GM12878 (cell line): ENCODE results near the gene IQGAP2.

Experiments used
- ATF3 ChIP-seq: IDR thresholded peaks from 2 replicates; pipeline ENCODE4 v1.6.1; 2011; ENCODE audit warnings: low read depth, mild to moderate bottlenecking, low read length, moderate library complexity, borderline replicate concordance; ENCODE audit errors: extremely low read depth
- CHD4 ChIP-seq: fragments of 200-600 bp; sonication (generic); IDR thresholded peaks from 2 replicates; pipeline ENCODE4 v1.6.1; 2016; ENCODE audit warnings: mild to moderate bottlenecking
- CTCF ChIP-seq, 3 experiments: IDR thresholded peaks in 2 of 3; conservative IDR thresholded peaks in 1 of 3; 2 replicates each; pipeline ENCODE4 v1.5.1; 2011; ENCODE audit warnings: low read depth in 3 of 3, low read length in 3 of 3, mild to moderate bottlenecking in 3 of 3, control low read depth in 2 of 3, moderate library complexity in 2 of 3, inconsistent platforms in 1 of 3, mixed read lengths in 1 of 3; ENCODE audit not compliant: control insufficient read depth in 2 of 3, insufficient read depth in 1 of 3; ENCODE audit errors: extremely low read depth in 1 of 3
- MAX ChIP-seq: IDR thresholded peaks from 2 replicates; pipeline ENCODE4 v1.6.1; 2012; ENCODE audit warnings: low read depth, low read length, improper control_type of control experiment
- NBN ChIP-seq: fragments of 450-650 bp; IDR thresholded peaks from 2 replicates; pipeline ENCODE4 v1.6.1; 2016
- PBX3 ChIP-seq: IDR thresholded peaks from 2 replicates; pipeline ENCODE4 v1.6.1; 2011; ENCODE audit warnings: mild to moderate bottlenecking, low read depth, low read length, moderate library complexity; ENCODE audit not compliant: insufficient replicate concordance
- RAD21 ChIP-seq: IDR thresholded peaks from 2 replicates; pipeline ENCODE4 v1.6.1; 2011; ENCODE audit warnings: mild to moderate bottlenecking, low read depth, low read length, moderate library complexity; ENCODE audit not compliant: insufficient read depth
- REST ChIP-seq: IDR thresholded peaks from 2 replicates; pipeline ENCODE4 v1.6.1; 2012; ENCODE audit warnings: mild to moderate bottlenecking, low read depth, low read length
- YY1 ChIP-seq: IDR thresholded peaks from 2 replicates; pipeline ENCODE4 v1.6.1; 2011; ENCODE audit warnings: low read depth, mild to moderate bottlenecking, low read length

- no peak for TF ChIP-seq MAX
- TF ChIP-seq REST, result no peak
- TF ChIP-seq ATF3, result no peak
- no peak for TF ChIP-seq NBN
- no peak for TF ChIP-seq CTCF (IDR thresholded peaks at IDR 0.05 in 2 of 3, conservative IDR thresholded peaks at IDR 0.05 in 1 of 3; ENCODE audit: control insufficient read depth in 2 of 3, extremely low read depth in 1 of 3, insufficient read depth in 1 of 3, low read depth in 3 of 3, low read length in 3 of 3)
- TF ChIP-seq RAD21, result no peak
- TF ChIP-seq YY1, result no peak
- no peak for TF ChIP-seq CHD4
- no peak for TF ChIP-seq PBX3
Measured at GRCh38 chr5:76497986-76498717, 95.1 kb downstream of the IQGAP2 start.
